Ovary (tissue), 3 donors: ENCODE results near the gene IPO9.

ENCODE experiments used
- EP300 ChIP-seq: sonication (generic); formaldehyde crosslinking; IDR thresholded peaks from one replicate; pipeline ENCODE4 v1.6.1; 2017; ENCODE audit warnings: antibody characterized with exemption
- TF ChIP-seq, protein P1 (sequence below), 3 donors: fragments of 450-650 bp in 2 of 3; fragments of 200-600 bp in 1 of 3; IDR thresholded peaks; one replicate each; pipeline versions ENCODE4 v1.5.1 to v1.8.0; 2016 to 2022; ENCODE audit warnings: antibody characterized with exemption in 3 of 3, mild to moderate bottlenecking in 1 of 3
- donor health status: DM: no; HTN: no; CAD: no.

DNA sequence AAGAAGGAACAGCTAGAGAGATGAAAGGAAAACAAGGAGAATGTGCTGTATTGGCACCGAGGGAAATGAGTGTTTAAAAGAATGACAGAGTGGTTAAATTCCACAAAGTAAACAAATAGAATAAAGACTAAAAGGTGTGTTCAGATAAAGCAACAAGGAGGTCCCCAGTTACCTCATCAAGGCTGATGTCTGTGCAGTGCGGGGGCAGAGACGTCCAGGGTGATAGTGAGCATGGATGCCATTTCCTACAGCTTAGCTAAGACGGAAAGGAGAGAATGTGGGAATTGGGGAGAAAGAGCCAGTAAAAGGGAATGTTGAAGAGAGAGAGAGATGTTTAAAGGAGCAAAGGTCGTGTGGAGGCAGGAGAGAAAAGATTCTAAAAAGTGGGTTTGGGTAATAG lies 101.8 kb downstream of the IPO9 start:
- TF ChIP-seq, protein P1, sequence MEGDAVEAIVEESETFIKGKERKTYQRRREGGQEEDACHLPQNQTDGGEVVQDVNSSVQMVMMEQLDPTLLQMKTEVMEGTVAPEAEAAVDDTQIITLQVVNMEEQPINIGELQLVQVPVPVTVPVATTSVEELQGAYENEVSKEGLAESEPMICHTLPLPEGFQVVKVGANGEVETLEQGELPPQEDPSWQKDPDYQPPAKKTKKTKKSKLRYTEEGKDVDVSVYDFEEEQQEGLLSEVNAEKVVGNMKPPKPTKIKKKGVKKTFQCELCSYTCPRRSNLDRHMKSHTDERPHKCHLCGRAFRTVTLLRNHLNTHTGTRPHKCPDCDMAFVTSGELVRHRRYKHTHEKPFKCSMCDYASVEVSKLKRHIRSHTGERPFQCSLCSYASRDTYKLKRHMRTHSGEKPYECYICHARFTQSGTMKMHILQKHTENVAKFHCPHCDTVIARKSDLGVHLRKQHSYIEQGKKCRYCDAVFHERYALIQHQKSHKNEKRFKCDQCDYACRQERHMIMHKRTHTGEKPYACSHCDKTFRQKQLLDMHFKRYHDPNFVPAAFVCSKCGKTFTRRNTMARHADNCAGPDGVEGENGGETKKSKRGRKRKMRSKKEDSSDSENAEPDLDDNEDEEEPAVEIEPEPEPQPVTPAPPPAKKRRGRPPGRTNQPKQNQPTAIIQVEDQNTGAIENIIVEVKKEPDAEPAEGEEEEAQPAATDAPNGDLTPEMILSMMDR (IDR thresholded peaks at IDR 0.05): no peak
- no peak for TF ChIP-seq EP300
